Activated naive CD4-positive, alpha-beta T cell (primary cell): ENCODE results near the gene NEK2.
A peak's percentile ranks its signal among the peaks of the same experiment; 100 is the strongest.
"Not testable (repeated sequence)": the region's sequence is repeated elsewhere in the genome, so short reads cannot be mapped to it uniquely, and the experiment has no call there.

ENCODE experiments used
- DNase-seq, 4 experiments: peaks; one replicate each; lab custom pipeline; 2025; lab: John Stamatoyannopoulos, UW

The NEK2 gene

DNA sequence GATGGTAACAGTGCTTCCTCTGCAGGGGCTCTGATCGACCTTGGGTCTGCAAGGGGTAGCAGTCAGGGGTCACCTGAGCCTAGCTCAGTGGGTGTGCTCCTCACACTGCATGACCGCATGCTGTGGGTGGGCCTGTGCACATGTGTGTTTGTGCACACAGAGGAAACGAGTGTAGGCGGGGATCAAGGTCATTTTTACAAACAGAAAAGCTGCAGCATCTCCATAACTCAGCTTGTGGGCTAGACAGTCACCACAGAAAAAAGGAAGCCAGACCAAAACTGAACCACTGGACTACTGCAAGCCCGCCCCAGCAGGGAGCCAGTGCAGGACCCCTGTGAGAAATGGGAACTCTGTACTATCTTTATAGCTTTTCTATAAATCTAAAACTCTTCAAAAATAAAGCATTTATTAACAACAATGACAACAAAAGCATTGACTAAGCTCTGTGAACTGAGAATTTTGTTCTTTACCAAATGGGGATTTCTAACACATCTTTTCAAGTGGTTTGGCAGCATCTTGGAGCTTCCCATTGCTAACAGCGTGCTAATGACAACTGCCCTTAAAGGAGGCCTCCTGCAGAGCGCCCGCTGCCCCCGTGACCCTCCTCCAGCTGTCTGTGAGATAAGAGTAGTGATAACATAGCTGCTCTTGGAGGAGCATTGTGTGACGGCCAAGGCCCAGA is 19.9 kb upstream of the NEK2 start:
- DNase-seq, result no peak

DNA sequence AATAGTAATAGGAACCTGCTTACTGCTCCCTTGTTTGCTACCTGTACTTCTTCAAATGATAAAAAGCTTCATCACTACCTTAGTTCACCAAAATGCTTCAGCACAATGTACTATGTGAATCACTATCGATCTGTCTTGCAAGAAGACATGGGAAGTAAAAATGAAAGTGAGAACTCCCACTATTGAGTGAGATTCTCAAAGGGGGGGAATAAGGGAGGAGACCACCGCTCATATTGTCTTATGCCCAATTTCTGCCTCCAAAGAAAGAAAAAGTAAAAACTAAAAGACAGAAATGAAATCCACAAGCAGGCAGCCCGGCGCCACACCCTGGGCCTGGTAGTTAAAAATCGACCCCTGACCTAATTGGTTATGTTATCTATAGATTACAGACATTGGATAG is 18.5 kb upstream of the NEK2 start:
- not testable (repeated sequence) for DNase-seq

DNA sequence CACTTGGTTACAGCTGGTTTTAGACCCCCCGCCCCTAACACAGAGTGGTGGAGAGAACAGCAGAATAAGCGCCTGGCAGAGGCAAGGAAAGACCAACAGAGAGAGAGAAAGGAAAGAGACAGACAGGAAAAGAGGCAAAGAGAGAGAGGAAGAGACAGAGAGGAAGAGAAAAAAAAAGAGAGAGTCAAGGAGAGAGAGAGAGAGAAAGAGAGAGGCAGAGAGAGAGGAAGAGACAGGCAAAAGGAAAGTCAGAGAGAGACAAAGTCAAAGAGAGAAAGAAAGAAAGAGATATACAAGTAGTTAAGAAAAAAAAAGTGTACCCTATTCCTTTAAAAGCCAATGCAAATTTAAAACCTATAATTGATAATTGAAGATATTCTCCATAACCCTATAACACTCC is 13.0 kb upstream of the NEK2 start:
- no peak for DNase-seq

DNA sequence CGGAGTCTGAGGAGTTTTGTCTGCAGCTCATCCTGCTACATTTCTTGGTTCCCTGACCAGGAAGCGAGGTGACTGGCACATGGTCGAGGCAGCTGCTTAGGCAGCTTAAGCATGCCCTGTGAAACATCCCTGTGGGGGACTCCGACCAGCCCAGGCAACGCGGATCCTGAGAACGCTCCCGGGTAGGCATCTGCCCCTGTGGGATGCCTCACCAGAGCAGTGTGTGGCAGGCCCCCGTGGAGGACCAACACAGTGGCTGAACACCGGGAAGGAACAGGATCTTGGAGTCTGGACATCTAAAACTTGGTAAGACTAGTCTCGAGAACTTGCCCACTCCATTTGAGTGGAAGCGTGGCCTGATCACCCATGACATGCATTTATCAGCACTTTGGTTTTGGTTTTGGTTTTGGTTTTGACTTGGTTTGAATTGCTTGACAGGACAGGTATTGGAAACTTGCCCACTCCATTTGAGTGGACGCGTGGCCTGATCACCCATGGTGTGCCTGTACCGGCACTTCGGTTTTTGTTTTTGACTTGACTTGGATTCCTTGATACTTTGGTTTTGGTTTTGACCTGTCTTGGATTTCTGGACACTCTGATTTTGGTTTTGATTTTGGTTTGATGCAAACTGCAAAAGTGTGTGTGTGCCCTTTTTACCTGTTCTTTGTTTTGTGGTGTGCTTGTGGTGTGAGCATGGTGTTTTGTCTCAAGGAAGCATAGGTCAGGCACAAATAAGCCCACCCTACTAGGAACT is 12.2 kb upstream of the NEK2 start:
- no peak for DNase-seq

DNA sequence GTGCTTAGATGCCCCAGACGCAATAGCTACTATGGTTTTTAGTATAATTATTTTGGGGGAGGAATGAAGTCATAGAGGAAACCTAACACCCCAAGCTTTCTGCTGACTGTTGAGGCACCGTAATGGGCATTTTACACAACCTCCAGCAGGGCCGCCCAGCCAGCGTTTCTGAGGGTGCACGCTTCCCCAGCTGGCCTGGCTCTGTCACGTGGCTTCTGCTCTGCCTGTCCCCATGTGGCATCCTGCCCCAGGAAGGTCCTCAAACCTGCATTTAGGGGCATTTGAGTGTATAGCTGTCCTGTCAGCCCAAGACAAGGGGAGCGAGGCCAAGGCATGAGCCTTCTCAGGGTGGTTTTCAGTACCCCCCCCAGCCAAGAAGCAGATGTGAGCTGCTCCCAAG is 10.4 kb upstream of the NEK2 start:
- DNase-seq, result no peak

DNA sequence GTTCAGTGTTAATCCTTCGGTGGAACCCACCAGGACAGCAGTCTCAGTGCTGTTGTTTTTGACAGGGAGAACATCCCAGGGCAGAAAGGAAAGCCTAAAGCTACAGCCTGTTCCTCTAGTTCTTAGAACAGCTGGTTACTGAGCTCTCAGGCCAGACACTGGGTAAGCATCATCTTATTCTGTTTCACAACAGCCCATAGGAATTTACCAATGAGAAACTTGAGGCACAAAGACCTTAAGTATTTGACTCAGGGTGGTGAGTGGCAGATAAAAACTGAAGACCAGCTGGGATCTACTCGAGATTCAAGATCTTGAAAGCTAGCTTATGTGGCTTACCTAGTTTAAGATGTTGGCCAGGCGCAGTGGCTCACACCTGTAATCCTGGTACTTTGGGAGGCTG is 9.4 kb upstream of the NEK2 start:
- DNase-seq, result no peak

GRCh38 chr1:211684331-211684730 is 8.9 kb upstream of the NEK2 start:
- no peak for DNase-seq

- DNase-seq, result no peak
Measured at GRCh38 chr1:211683396-211684297, 8.2 kb upstream of the NEK2 start.

DNA sequence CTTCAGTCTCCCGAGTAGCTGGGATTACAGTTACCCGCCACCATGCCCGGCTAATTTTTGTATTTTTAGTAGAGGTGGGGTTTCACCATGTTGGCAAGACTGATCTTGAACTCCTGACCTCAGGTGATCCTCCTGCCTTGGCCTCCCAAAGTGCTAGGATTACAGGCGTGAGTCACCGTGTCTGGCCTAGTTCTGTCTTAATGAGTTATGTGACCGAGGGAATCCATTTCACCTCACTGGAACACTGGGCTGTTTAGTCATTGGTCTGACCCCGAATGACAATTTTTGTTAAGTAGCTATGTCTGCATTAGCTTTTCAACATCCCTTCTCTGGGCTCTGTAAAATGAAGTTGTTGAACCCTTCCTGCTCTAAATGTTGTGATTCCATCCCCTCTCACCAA is 6.8 kb upstream of the NEK2 start:
- DNase-seq, result not testable (repeated sequence)

GRCh38 chr1:211680752-211681327 is 5.4 kb upstream of the NEK2 start:
- peak; percentile 15 to 62 (median 26) for DNase-seq

GRCh38 chr1:211677659-211678058 is 2.2 kb upstream of the NEK2 start:
- no peak for DNase-seq

- no peak for DNase-seq
Measured at GRCh38 chr1:211676761-211677160, 1.3 kb upstream of the NEK2 start.

DNA sequence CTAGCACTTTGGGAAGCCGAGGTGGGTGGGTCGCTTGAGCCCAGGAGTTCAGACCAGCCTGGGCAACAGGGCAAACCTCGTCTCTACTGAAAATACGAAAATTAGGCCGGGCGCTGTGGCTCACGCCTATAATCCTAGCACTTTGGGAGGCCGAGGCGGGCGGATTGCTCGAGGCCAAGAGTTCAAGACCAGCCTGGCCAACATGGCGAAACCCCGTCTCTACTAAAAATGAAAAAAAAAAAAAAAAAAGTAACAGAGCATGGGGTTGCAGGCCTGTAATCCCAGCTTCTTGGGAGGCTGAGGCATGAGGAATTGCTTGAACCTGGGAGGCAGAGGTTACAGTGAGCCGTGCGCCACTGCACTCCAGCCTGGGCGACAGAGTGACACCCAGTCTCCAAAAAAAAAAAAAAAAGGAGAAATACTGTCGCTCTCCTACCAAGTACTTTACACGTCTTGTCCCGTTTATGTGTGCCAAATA is 724 bp upstream of the NEK2 start:
- no peak for DNase-seq

GRCh38 chr1:211667065-211667617 is 8.3 kb downstream of the NEK2 start:
- no peak for DNase-seq

DNA sequence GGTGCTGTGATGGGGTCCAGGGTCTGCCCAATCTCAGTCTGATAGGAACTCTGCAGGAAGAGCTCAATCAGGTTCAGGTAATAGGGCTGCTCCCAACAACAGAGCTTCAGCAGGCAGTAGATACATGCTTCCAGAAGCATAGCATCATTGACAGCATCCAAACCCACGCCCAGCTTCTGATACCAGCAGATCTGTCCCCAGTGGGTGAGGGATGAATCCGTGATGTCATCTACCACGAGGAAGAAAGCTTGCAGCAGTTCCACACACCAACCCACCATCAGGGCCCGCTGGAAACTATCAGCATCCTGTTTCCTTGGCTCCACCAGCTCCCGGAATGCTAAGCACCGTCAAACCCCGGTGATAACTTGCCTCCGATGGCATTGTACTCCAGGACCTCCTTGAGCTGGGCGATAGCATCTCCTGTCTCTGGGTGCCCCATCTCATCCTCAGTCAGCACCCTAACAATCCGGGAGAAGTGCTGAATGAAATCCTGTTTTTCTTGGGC is 14.7 kb downstream of the NEK2 start:
- DNase-seq, result no peak

DNA sequence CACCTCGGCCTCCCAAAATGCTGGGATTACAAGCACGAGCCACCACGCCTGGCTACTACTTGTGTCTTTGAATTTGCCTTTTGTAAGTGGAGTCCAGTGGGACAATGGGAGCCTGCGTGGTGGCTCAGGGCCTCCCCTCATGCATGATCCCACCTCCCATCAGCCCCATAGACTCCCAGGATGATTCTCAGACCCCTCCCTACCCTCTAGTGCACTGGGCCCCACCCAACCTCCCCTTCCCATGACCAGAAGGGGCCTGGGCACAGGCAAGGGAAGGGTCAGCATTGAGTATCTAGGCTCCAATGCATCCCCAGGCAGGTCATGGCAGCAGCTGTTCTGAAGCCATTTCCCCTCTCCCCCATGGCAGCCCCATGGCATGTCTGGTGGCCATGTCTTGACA is 18.7 kb downstream of the NEK2 start:
- no peak for DNase-seq

DNA sequence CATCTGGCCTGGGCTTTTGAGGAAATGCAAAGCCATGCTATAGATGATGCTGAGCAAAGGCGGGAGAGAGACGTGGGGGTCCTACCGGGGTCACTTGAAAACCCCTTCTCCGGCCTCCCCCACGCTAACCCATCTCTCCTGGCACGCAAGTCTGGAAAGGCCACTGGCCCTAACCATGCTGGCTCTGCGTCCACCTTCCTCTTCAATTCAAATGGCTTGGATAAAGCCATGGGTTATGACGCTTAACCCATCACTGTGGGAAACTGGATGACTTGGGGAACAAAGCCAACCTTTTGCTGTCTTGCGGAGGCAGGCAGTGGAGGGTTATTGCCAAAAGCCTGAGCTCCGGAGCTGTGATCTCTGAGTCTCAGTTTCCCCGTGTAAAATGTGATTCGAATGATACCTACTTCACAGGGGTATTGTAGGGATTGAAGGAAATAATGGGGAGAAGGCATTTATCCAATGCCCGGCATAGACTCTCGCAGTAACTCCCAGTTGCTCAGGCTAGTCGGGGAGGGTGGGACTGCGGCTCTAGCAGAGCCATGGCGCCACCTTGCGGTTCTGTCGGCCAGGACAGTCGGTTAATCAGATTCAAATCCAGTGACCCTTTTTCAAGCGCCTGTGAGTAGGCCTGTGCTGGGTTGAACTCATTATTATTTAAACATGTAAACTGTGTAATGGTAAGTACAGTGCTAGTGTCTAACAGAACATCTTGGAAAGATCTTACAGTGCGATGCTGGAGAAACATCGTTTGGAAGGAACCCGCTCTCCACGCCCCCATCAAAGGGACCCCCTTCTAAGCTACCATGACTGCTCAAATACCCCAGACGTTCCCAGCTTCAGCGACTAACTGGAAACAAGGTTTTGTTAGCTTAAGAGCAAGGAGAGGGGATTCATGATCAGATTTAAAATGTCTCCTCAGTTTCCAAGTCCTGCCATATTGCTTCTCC is 20.3 kb downstream of the NEK2 start:
- peak; percentile 31 to 77 (median 68) for DNase-seq

DNA sequence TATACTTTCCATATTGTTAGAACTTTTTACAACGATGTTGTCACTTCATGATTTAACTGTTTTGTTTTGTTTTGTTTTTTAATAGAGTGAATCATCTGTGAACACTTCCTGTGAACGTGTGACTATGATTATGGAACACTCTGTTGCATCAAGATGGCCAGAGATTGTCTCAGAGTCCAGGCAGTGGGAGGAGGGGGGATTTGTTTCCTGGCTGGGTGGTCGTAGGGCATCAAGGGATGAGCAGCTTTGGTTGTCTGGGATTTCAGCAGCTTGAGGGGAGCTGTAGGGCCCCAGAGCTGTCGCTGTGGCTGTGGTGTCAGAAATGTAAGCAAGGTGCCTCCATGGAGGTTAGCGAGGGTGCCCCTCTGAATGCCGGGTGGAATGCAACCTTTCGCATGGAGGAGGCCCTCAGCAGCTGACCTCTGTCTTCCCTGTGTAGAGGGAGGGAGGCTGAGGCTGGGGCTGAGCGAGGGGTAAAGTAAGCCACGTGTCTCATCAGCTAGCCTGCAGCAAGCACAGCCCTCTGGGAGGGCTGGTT is 21.4 kb downstream of the NEK2 start:
- no peak for DNase-seq

DNA sequence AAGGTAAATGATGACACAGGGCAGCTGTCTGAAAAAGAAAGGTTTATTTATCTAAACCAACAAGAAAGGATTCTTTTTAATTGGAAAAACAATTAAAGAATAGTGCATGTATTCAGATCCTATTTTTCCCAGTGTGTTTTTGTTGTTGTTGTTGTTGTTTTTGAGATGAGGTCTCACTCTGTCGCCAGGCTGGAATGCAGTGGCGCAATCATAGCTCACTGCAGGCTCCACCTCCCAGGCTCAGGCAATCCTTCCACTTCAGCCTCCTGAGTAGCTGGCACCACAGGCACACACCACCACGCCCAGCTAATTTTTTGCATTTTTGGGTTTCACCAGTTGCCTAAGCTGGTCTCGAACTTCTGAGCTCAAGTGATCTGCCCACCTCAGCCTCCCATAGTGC is 22.1 kb downstream of the NEK2 start:
- no peak for DNase-seq

DNA sequence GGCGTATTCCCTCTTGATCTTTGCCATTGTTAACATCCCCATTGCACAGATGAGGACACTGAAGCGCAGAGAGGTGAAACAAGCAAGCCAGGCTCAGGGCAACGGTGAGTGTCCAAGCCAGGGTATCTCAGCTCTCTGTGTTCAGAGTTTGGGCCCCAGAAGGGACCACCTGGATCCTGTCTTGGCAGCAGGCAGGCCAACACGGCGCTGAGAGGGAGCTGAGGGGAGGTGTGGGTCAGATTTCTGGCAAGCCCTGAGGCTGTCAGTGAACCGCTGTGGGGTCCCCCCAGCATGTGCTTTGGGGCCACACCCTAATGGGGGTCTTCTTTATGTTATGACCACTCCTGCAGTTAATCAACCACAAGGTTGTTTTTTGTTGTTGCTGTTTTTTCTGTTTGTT is 23.1 kb downstream of the NEK2 start:
- no peak for DNase-seq
